Keratinocyte (primary cell): ENCODE measurements around the gene CFH. TPM values are rescaled to one million over a fixed set of nuclear protein-coding genes. Genes with fewer than 3 reads are reported as not detected.

Experiments
- DNase-seq: peaks from one replicate; pipeline ENCODE4 v3.0.0-alpha.2; 2011; ENCODE audit warnings: low read depth, missing footprints, low spot score
- FAIRE-seq: peaks from 2 replicates; lab custom pipeline; 2011; peaks lifted over from hg19 to GRCh38; lab: Jason Lieb, UNC
- H2AFZ ChIP-seq: 2 replicates; pipeline ENCODE4 v1.6.0; 2012; ENCODE audit warnings: low read length, control low read depth, inconsistent platforms; ENCODE audit not compliant: control insufficient read depth
- H3K27ac ChIP-seq: 2 replicates; pipeline ENCODE4 v1.5.1; 2011; ENCODE audit warnings: low read length; ENCODE audit not compliant: control insufficient read depth, insufficient read depth
- H3K27me3 ChIP-seq: 3 replicates; pipeline ENCODE4 v1.6.0; 2011; ENCODE audit warnings: low read length; ENCODE audit not compliant: control insufficient read depth, insufficient read depth; ENCODE audit errors: extremely low read depth
- H3K36me3 ChIP-seq, 2 experiments: 2 replicates in 1 of 2; 3 replicates in 1 of 2; pipeline ENCODE4 v1.5.1; 2011; ENCODE audit warnings: low read length in 2 of 2, mild to moderate bottlenecking in 1 of 2; ENCODE audit not compliant: control insufficient read depth in 2 of 2, insufficient read depth in 2 of 2; ENCODE audit errors: extremely low read depth in 1 of 2
- H3K4me1 ChIP-seq: 3 replicates; pipeline ENCODE4 v1.5.1; 2011; ENCODE audit warnings: low read length; ENCODE audit not compliant: control insufficient read depth, insufficient read depth; ENCODE audit errors: extremely low read depth
- H3K4me2 ChIP-seq: 3 replicates; pipeline ENCODE4 v1.6.0; 2011; ENCODE audit warnings: low read depth, low read length; ENCODE audit not compliant: control insufficient read depth, insufficient read depth; ENCODE audit errors: extremely low read depth
- H3K4me3 ChIP-seq, 3 experiments: fragments of 200-600 bp in 1 of 3; sonication (generic) in 1 of 3; 2 replicates in 2 of 3; 3 replicates in 1 of 3; pipeline ENCODE4 v1.5.1; 2011 to 2016; ENCODE audit warnings: low read length in 3 of 3, mild to moderate bottlenecking in 3 of 3, control low read depth in 2 of 3, inconsistent platforms in 1 of 3, low read depth in 1 of 3, mixed read lengths in 1 of 3, mixed run types in 1 of 3, moderate library complexity in 1 of 3; ENCODE audit not compliant: control insufficient read depth in 2 of 3, insufficient read depth in 2 of 3; ENCODE audit errors: extremely low read depth in 1 of 3
- H3K79me2 ChIP-seq: 2 replicates; pipeline ENCODE4 v1.6.0; 2012; ENCODE audit warnings: low read length; ENCODE audit not compliant: control insufficient read depth, insufficient read depth
- H3K9ac ChIP-seq: 3 replicates; pipeline ENCODE4 v1.6.0; 2011; ENCODE audit warnings: low read length; ENCODE audit not compliant: control insufficient read depth, insufficient read depth; ENCODE audit errors: extremely low read depth
- H3K9me1 ChIP-seq: 3 replicates; pipeline ENCODE4 v1.6.0; 2011; ENCODE audit warnings: low read length; ENCODE audit not compliant: control insufficient read depth, insufficient read depth; ENCODE audit errors: extremely low read depth
- H3K9me3 ChIP-seq: 2 replicates; pipeline ENCODE4 v1.5.1; 2012; ENCODE audit warnings: low read depth, low read length; ENCODE audit not compliant: control insufficient read depth
- H4K20me1 ChIP-seq: 3 replicates; pipeline ENCODE4 v1.6.0; 2011; ENCODE audit warnings: low read length; ENCODE audit not compliant: control insufficient read depth, insufficient read depth; ENCODE audit errors: extremely low read depth
- EZH2 ChIP-seq: IDR thresholded peaks from one replicate; pipeline ENCODE4 v1.6.1; 2012; ENCODE audit warnings: inconsistent platforms, mild to moderate bottlenecking, low read length, moderate library complexity
- dilution Hi-C: fragments of 300-500 bp; cut with MboI; formaldehyde crosslinking; loops from one replicate; pipeline ENCODE4 v1.7.0; 2020; ENCODE audit warnings: low sequenced_read_pairs; ENCODE audit not compliant: extremely low pct_ligation_motif_present
- polyA plus RNA-seq, 5 experiments: library from polyadenylated mRNA; depleted of rRNA in 3 of 5; stranded (reverse) in 3 of 5; stranded (forward) in 1 of 5; unstranded in 1 of 5; fragments of >200 nt; gene quantifications; 1 replicate in 1 of 5; 2 replicates in 3 of 5; 3 replicates in 1 of 5; pipeline versions ENCODE4 v1.2.1 to v1.2.3, GENCODE V29; 2011 to 2012; ENCODE audit warnings: missing spikeins in 2 of 5, low read depth in 1 of 5, low replicate concordance in 1 of 5
- TF ChIP-seq, protein P1 (sequence below), 3 experiments: IDR thresholded peaks in 1 of 3; conservative IDR thresholded peaks in 1 of 3; optimal IDR thresholded peaks in 1 of 3; 2 replicates in 2 of 3; 3 replicates in 1 of 3; pipeline versions ENCODE3 to v1.5.1; 2011; ENCODE audit warnings: low read length in 3 of 3, mild to moderate bottlenecking in 3 of 3, moderate library complexity in 2 of 3, control low read depth in 1 of 3, inconsistent platforms in 1 of 3; ENCODE audit not compliant: insufficient read depth in 2 of 3; ENCODE audit errors: extremely low read depth in 1 of 3

The CFH gene
- polyA plus RNA-seq, 1 donor (not counting 4 experiments of a cell fraction or from before 2014, with no cell fraction given), result 3.7 TPM

GRCh38 chr1:196609370-196609737 is 42.5 kb upstream of the CFH start:
- Histone ChIP-seq H3K4me3 (no peak overlapping the region), H3K9me3 (no peaks in the 10 kb centered on the region), H3K27me3 (peaks cover 21% of the 10 kb centered on the region), H3K9ac (no peak overlapping the region), H3K4me2 (peak overlapping the region; percentile 22), H3K79me2 (no peaks in the 10 kb centered on the region), H2AFZ (no peak overlapping the region), H3K9me1 (no peaks in the 10 kb centered on the region), H4K20me1 (no peaks in the 10 kb centered on the region), H3K27ac (no peak overlapping the region), H3K4me1 (no peaks in the 10 kb centered on the region), H3K36me3 (no peaks in the 10 kb centered on the region)
- DNase-seq, result no peak
- TF ChIP-seq, protein P1, sequence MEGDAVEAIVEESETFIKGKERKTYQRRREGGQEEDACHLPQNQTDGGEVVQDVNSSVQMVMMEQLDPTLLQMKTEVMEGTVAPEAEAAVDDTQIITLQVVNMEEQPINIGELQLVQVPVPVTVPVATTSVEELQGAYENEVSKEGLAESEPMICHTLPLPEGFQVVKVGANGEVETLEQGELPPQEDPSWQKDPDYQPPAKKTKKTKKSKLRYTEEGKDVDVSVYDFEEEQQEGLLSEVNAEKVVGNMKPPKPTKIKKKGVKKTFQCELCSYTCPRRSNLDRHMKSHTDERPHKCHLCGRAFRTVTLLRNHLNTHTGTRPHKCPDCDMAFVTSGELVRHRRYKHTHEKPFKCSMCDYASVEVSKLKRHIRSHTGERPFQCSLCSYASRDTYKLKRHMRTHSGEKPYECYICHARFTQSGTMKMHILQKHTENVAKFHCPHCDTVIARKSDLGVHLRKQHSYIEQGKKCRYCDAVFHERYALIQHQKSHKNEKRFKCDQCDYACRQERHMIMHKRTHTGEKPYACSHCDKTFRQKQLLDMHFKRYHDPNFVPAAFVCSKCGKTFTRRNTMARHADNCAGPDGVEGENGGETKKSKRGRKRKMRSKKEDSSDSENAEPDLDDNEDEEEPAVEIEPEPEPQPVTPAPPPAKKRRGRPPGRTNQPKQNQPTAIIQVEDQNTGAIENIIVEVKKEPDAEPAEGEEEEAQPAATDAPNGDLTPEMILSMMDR (optimal IDR thresholded peaks at IDR 0.05 in 1 of 3, IDR thresholded peaks at IDR 0.05 in 1 of 3, conservative IDR thresholded peaks at IDR 0.05 in 1 of 3; ENCODE audit: extremely low read depth in 1 of 3, insufficient read depth in 2 of 3, low read length in 3 of 3), result no peak
- TF ChIP-seq EZH2, result no peak
- FAIRE-seq, result no peak
- dilution Hi-C loops, result no loop called here

- H3K27me3 ChIP-seq, result peaks cover 21% of the 10 kb centered on the region
- TF ChIP-seq, protein P1 (optimal IDR thresholded peaks at IDR 0.05 in 1 of 3, IDR thresholded peaks at IDR 0.05 in 1 of 3, conservative IDR thresholded peaks at IDR 0.05 in 1 of 3; ENCODE audit: extremely low read depth in 1 of 3, insufficient read depth in 2 of 3, low read length in 3 of 3), result no peak
- TF ChIP-seq EZH2, result no peak
- no peak overlapping the region for H3K4me2 ChIP-seq
- no peak overlapping the region for H3K9ac ChIP-seq
- H3K9me1 ChIP-seq, result no peaks in the 10 kb centered on the region
- DNase-seq (no peak), FAIRE-seq (no peak)
- no peaks in the 10 kb centered on the region for H3K79me2 ChIP-seq
- no peaks in the 10 kb centered on the region for H3K9me3 ChIP-seq
- H3K4me1 ChIP-seq, result no peaks in the 10 kb centered on the region
- dilution Hi-C loops, result no loop called here
- H2AFZ ChIP-seq, result no peak overlapping the region
- H3K4me3 ChIP-seq, result no peak overlapping the region
- H4K20me1 ChIP-seq, result no peaks in the 10 kb centered on the region
- H3K36me3 ChIP-seq, result no peaks in the 10 kb centered on the region
- H3K27ac ChIP-seq, result no peak overlapping the region
These were observed 40.0 kb upstream of the CFH start for GRCh38 chr1:196611873-196612272.
